GM12878 (cell line): ENCODE measurements around the gene LMF2. TPM values are rescaled to one million over a fixed set of nuclear protein-coding genes. Genes with fewer than 3 reads are reported as not detected.

Experiments used
- ATAC-seq: fragments of 200-7000 bp; cut with Tn5 transposase; 3 replicates; pipeline ENCODE4 v1.9.1; 2020; ENCODE audit warnings: mild to moderate bottlenecking, moderate library complexity
- Bru-seq: library from RNA; stranded (reverse); fragments of 400-500 nt; gene quantifications from one replicate; lab custom pipeline; 2021; lab: Mats Ljungman, UMichigan
- BruChase-seq, 2 experiments: library from RNA; stranded (reverse); fragments of 400-500 nt; gene quantifications; one replicate each; lab custom pipeline; 2021; lab: Mats Ljungman, UMichigan
- BruUV-seq: library from RNA; stranded (reverse); fragments of 400-500 nt; replicated peaks from 2 replicates; lab custom pipeline; 2021; lab: Mats Ljungman, UMichigan
- CTCF ChIA-PET: fragments of 300-600 bp; sonication (Branson Sonifier 250); formaldehyde crosslinking; extraction: SDS; loops from one replicate; lab custom pipeline; 2021; ENCODE audit warnings: inconsistent platforms; lab: Yijun Ruan, JAX
- POLR2A ChIA-PET: fragments of 350-600 bp; formaldehyde crosslinking; extraction: SDS; loops from one replicate; lab custom pipeline; 2021; ENCODE audit warnings: inconsistent platforms; lab: Charles Lee
- RAD21 ChIA-PET: fragments of 300-600 bp; sonication (Branson Sonifier 250); formaldehyde crosslinking; loops from one replicate; lab custom pipeline; 2023; ENCODE audit warnings: antibody characterized with exemption; ENCODE audit not compliant: unreplicated experiment; lab: Charles Lee
- SMC1A ChIA-PET: fragments of 300-600 bp; sonication (Branson Sonifier 250); formaldehyde crosslinking; loops from one replicate; lab custom pipeline; 2023; ENCODE audit not compliant: unreplicated experiment, uncharacterized antibody; lab: Charles Lee
- DNase-seq: peaks from one replicate; pipeline ENCODE4 v3.0.0-alpha.2; 2011; ENCODE audit warnings: low read depth, low spot score
- FAIRE-seq: peaks from 3 replicates; lab custom pipeline; 2011; peaks lifted over from hg19 to GRCh38; lab: Jason Lieb, UNC
- H2AFZ ChIP-seq: 2 replicates; pipeline ENCODE4 v1.6.0; 2011; ENCODE audit warnings: low read depth, low read length, control low read depth; ENCODE audit not compliant: control insufficient read depth
- H3K27ac ChIP-seq: 2 replicates; pipeline ENCODE4 v1.5.1; 2011; ENCODE audit warnings: control low read depth; ENCODE audit not compliant: control insufficient read depth, insufficient read depth
- H3K27me3 ChIP-seq, 2 experiments: replicated peaks in 1 of 2; 2 replicates each; pipeline versions ENCODE4 v1.6.0 to v1.6.1; 2011; ENCODE audit warnings: low read length in 1 of 2; ENCODE audit not compliant: control insufficient read depth in 2 of 2, insufficient read depth in 2 of 2
- H3K36me3 ChIP-seq, 2 experiments: 2 replicates each; pipeline ENCODE4 v1.5.1; 2011; ENCODE audit warnings: low read length in 1 of 2; ENCODE audit not compliant: control insufficient read depth in 2 of 2, insufficient read depth in 2 of 2
- H3K4me1 ChIP-seq: 2 replicates; pipeline ENCODE4 v1.6.1; 2011; ENCODE audit warnings: mild to moderate bottlenecking, low read length, moderate library complexity, mixed read lengths; ENCODE audit not compliant: control insufficient read depth, insufficient read depth
- H3K4me2 ChIP-seq: 2 replicates; pipeline ENCODE4 v1.6.0; 2011; ENCODE audit warnings: control low read depth; ENCODE audit not compliant: control insufficient read depth, insufficient read depth
- H3K4me3 ChIP-seq: fragments of 200-600 bp; sonication (generic); 2 replicates; pipeline ENCODE4 v1.5.1; 2016
- H3K79me2 ChIP-seq: 2 replicates; pipeline ENCODE4 v1.6.0; 2011; ENCODE audit warnings: low read length; ENCODE audit not compliant: control insufficient read depth, insufficient read depth
- H3K9ac ChIP-seq: 2 replicates; pipeline ENCODE4 v1.8.0; 2011; ENCODE audit warnings: low read length, control low read depth, mixed read lengths; ENCODE audit not compliant: control insufficient read depth, insufficient read depth
- H3K9me3 ChIP-seq: replicated peaks from 3 replicates; pipeline ENCODE4 v1.5.1; 2011; ENCODE audit warnings: mild to moderate bottlenecking, low read length; ENCODE audit not compliant: control insufficient read depth, insufficient read depth
- H4K20me1 ChIP-seq: 2 replicates; pipeline ENCODE4 v1.6.0; 2011; ENCODE audit not compliant: control insufficient read depth, insufficient read depth
- ATF3 ChIP-seq: IDR thresholded peaks from 2 replicates; pipeline ENCODE4 v1.6.1; 2011; ENCODE audit warnings: low read depth, mild to moderate bottlenecking, low read length, moderate library complexity, borderline replicate concordance; ENCODE audit errors: extremely low read depth
- IKZF1 ChIP-seq: fragments of 450-650 bp; conservative IDR thresholded peaks from 2 replicates; pipeline ENCODE4 v1.6.1; 2017; ENCODE audit warnings: antibody characterized with exemption, mild to moderate bottlenecking
- KAT2A ChIP-seq: conservative IDR thresholded peaks from 2 replicates; pipeline ENCODE4 v1.6.1; 2011; ENCODE audit warnings: low read depth, low read length; ENCODE audit not compliant: control insufficient read depth
- KDM1A ChIP-seq: fragments of 200-600 bp; sonication (generic); IDR thresholded peaks from 2 replicates; pipeline ENCODE4 v1.6.1; 2016; ENCODE audit warnings: borderline replicate concordance
- MLLT1 ChIP-seq: fragments of 450-650 bp; IDR thresholded peaks from 2 replicates; pipeline ENCODE4 v1.6.1; 2016; ENCODE audit warnings: mild to moderate bottlenecking
- MXI1 ChIP-seq: fragments of 150-350 bp; IDR thresholded peaks from 2 replicates; pipeline ENCODE4 v1.6.1; 2011; ENCODE audit warnings: low read depth, mild to moderate bottlenecking, inconsistent platforms, low read length, improper control_type of control experiment
- NBN ChIP-seq: fragments of 450-650 bp; IDR thresholded peaks from 2 replicates; pipeline ENCODE4 v1.6.1; 2016
- NR2C1 ChIP-seq: fragments of 450-650 bp; IDR thresholded peaks from 2 replicates; pipeline ENCODE4 v1.6.1; 2017; ENCODE audit warnings: antibody characterized with exemption, mild to moderate bottlenecking, moderate library complexity
- NR2F1 ChIP-seq: fragments of 450-650 bp; conservative IDR thresholded peaks from 2 replicates; pipeline ENCODE4 v1.6.1; 2017; ENCODE audit warnings: mild to moderate bottlenecking
- POLR2A ChIP-seq: IDR thresholded peaks from 2 replicates; pipeline ENCODE4 v1.6.1; 2011; ENCODE audit warnings: low read depth, mild to moderate bottlenecking, low read length
- SIX5 ChIP-seq: IDR thresholded peaks from 2 replicates; pipeline ENCODE4 v1.6.1; 2011; ENCODE audit warnings: mild to moderate bottlenecking, low read depth, low read length, moderate library complexity; ENCODE audit not compliant: severe bottlenecking
- SMAD1 ChIP-seq: fragments of 450-650 bp; IDR thresholded peaks from 2 replicates; pipeline ENCODE4 v1.6.1; 2018; ENCODE audit warnings: mild to moderate bottlenecking, low read depth; ENCODE audit not compliant: partially characterized antibody
- SP1 ChIP-seq: IDR thresholded peaks from one replicate; pipeline ENCODE4 v1.6.1; 2011; ENCODE audit warnings: low read depth, low read length
- ZBTB11 ChIP-seq: fragments of 450-650 bp; formaldehyde crosslinking; IDR thresholded peaks from 2 replicates; pipeline ENCODE4 v1.5.0; 2022; ENCODE audit warnings: mild to moderate bottlenecking, missing genetic modification characterization
- WGBS: methylation state at CpG from one replicate; pipeline ENCODE4 v1.1.6; 2016; ENCODE audit warnings: low lambda C conversion rate; ENCODE audit not compliant: insufficient replicate concordance, insufficient coverage; ENCODE audit errors: missing lambda C conversion rate; 5-methylcytosine and 5-hydroxymethylcytosine counted together
- in situ Hi-C: fragments of 300-500 bp; cut with MboI; formaldehyde crosslinking; loops from 9 replicates; pipeline ENCODE4 v1.14.3; 2018; ENCODE audit warnings: mixed read lengths
- intact Hi-C: fragments of 100-400 bp; cut with micrococcal nuclease; formaldehyde crosslinking; loops from one replicate; pipeline ENCODE4 v1.14.2; 2022; ENCODE audit not compliant: unreplicated experiment
- long read RNA-seq, 2 experiments: library from polyadenylated mRNA; unstranded; transcript quantifications; one replicate each; pipeline ENCODE4 v2.0.0, GENCODE V29; 2019 to 2020
- polyA minus RNA-seq, 3 experiments: library from RNA; depleted of rRNA, polyadenylated mRNA; stranded (reverse); fragments of >200 nt; gene quantifications; 2 replicates each; pipeline ENCODE4 v1.2.3, GENCODE V29; 2011
- polyA plus RNA-seq, 11 experiments: library from polyadenylated mRNA; depleted of rRNA in 4 of 11; unstranded in 6 of 11; stranded (reverse) in 5 of 11; fragments of >200 nt; fragmentation: Nextera tagmentation in 4 of 11; fragmentation: Illumina TruSeq in 1 of 11; extraction: Ambion mirVana in 4 of 11; extraction: Trizol in 1 of 11; gene quantifications; 1 replicate in 1 of 11; 2 replicates in 10 of 11; pipeline versions ENCODE4 v1.2.1 to v1.2.3, GENCODE V29; 2011 to 2016; ENCODE audit warnings: inconsistent platforms in 2 of 11, missing spikeins in 2 of 11, low read depth in 1 of 11
- total RNA-seq, 4 experiments: library from RNA; depleted of rRNA in 3 of 4; stranded (reverse); fragments of >200 nt in 3 of 4; fragmentation: Illumina TruSeq in 1 of 4; extraction: Trizol in 1 of 4; gene quantifications; 2 replicates each; pipeline versions ENCODE4 v1.2.1 to v1.2.3, GENCODE V29; 2013 to 2021

Gene LMF2
- 34.3 and 36.8 TPM in 2 replicates for total RNA-seq (2013; cell fraction: nucleolus; rRNA removed)
- 32.2 and 34.9 TPM in 2 replicates for total RNA-seq (2014; rRNA removed)
- total RNA-seq (2014; rRNA removed; fragmentation: Illumina TruSeq; extraction: Trizol): 5.5 and 5.7 TPM in 2 replicates
- 54.7 and 57.5 TPM in 2 replicates for total RNA-seq (2021)
- polyA plus RNA-seq (2011; ENCODE audit: low read depth): 10.2 TPM
- 2.3 and 7.6 TPM in 2 replicates for polyA plus RNA-seq (2011; rRNA removed)
- polyA plus RNA-seq (2011; cell fraction: cytosol; rRNA removed): 15.1 and 25.7 TPM in 2 replicates
- 221 and 276 TPM in 2 replicates for polyA plus RNA-seq (2011; cell fraction: nucleus; rRNA removed)
- polyA plus RNA-seq (2012): 30.4 and 36.1 TPM in 2 replicates
- polyA plus RNA-seq (2014; fragmentation: Illumina TruSeq; extraction: Trizol): 0.44 and 3.4 TPM in 2 replicates
- under 1 TPM; 0.08 to 0.55 TPM for polyA plus RNA-seq (2014; fragmentation: Nextera tagmentation; extraction: Ambion mirVana)
- polyA plus RNA-seq (2014; rRNA removed): 49.4 and 61.2 TPM in 2 replicates
- polyA plus RNA-seq (2016; fragmentation: Nextera tagmentation; extraction: Ambion mirVana): 10 to 100 TPM; 36.2 to 39.5 TPM
- polyA minus RNA-seq (2011; rRNA and poly(A)+ RNA removed): 9.9 and 19.8 TPM in 2 replicates
- polyA minus RNA-seq (2011; cell fraction: cytosol; rRNA and poly(A)+ RNA removed): 12.6 and 15.1 TPM in 2 replicates
- 37.8 and 63.0 TPM in 2 replicates for polyA minus RNA-seq (2011; cell fraction: nucleus; rRNA and poly(A)+ RNA removed)
- percentile 55 among the genes with signal in this experiment for Bru-seq, nascent RNA
- percentile 70 among the genes with signal in this experiment for BruChase-seq, experiment 1, labeled RNA remaining after a 6-hour chase
- percentile 67 among the genes with signal in this experiment for BruChase-seq, experiment 2, labeled RNA remaining after a 2-hour chase
- long read RNA-seq, experiment 1, transcript LMF2-202 (14 exons, 2,582 nt): major isoform, 6 of 11 reads
- long read RNA-seq, experiment 1, partial matches to known transcripts: 2 of 11 reads
- long read RNA-seq, experiment 1, other reads (novel, unspliced or antisense): 3 of 11 reads
- long read RNA-seq, experiment 2: 0 reads

GRCh38 chr22:50507421-50507990 lies at the start of gene LMF2:
Gene LMF2 (minus strand): TSS chr22:50507702. CDS start chr22:50507675, 27 bp downstream.
- peaks cover 9% of the 10 kb centered on the region for H3K4me1 ChIP-seq
- H3K4me3 ChIP-seq: peak within 1 kb of the TSS; percentile 100
- WGBS: under 1% methylated on average over 24 of the region's 62 CpGs
- H3K9ac ChIP-seq: peak within 1 kb of the TSS; percentile 97
- no peak for DNase-seq
- FAIRE-seq: no peak
- H3K9me3 ChIP-seq: no peaks in the 10 kb centered on the region
- SMC1A ChIA-PET: interaction anchor here (0.7 to 2.8 kb wide), 4 partner anchors 9 to 113 kb away, joined by 3 to 18 read pairs (median 10); partner anchors contain the start of gene SCO2
- in situ Hi-C loops: no loop called here
- peaks cover 4 to 8% of the 10 kb centered on the region in 2 experiments; a peak in 3 of 4 replicates for H3K36me3 ChIP-seq
- intact Hi-C loops: loop anchor here (1.0 kb wide), 1 partner anchor 32 kb away; the partner anchor contains the start of gene SBF1
- H4K20me1 ChIP-seq: no peaks in the 10 kb centered on the region
- POLR2A ChIA-PET: interaction anchor here (0.6 to 7.2 kb wide), 16 partner anchors 17 to 256 kb away, joined by 3 to 84 read pairs (median 4); partner anchors contain the start of genes CHKB, HDAC10, KLHDC7B and SCO2
- no TSS peak for BruUV-seq
- peak within 1 kb of the TSS; percentile 92 for H3K4me2 ChIP-seq
- peak; percentile 87 for ATAC-seq
- H3K79me2 ChIP-seq: peaks cover 41% of the 10 kb centered on the region
- no peaks in the 10 kb centered on the region for H3K27me3 ChIP-seq
- CTCF ChIA-PET: interaction anchor here (0.9 to 3.6 kb wide), 7 partner anchors 10 to 113 kb away, joined by 3 to 38 read pairs (median 12); partner anchors contain the start of genes SCO2 and SYCE3
- H3K27ac ChIP-seq: peak within 1 kb of the TSS; percentile 90
- H2AFZ ChIP-seq: peak within 1 kb of the TSS; percentile 90
- RAD21 ChIA-PET: interaction anchor here (0.6 to 3.1 kb wide), 20 partner anchors 9 to 256 kb away, joined by 3 to 64 read pairs (median 4); partner anchors contain the start of genes ARSA, HDAC10, SCO2 and TYMP
- no peak for TF ChIP-seq NR2F1
- no peak; the same call in 1 of the 2 replicates for TF ChIP-seq MLLT1
- TF ChIP-seq IKZF1: peak; percentile 53
- peak; percentile 60; the same call in 1 of the 2 replicates for TF ChIP-seq NBN
- TF ChIP-seq KDM1A: no peak
- no peak for TF ChIP-seq MXI1
- TF ChIP-seq SIX5: no peak
- TF ChIP-seq SMAD1: no peak
- TF ChIP-seq SP1: peak; percentile 22
- no peak for TF ChIP-seq ZBTB11
- no peak for TF ChIP-seq NR2C1
- no peak for TF ChIP-seq KAT2A
- no peak for TF ChIP-seq ATF3
- TF ChIP-seq POLR2A: peak; percentile 68
